Lower leg skin (tissue), 4 donors: ENCODE measurements around the gene PSD2. TPM values are rescaled to one million over a fixed set of nuclear protein-coding genes. Genes with fewer than 3 reads are reported as not detected.

Experiments used
- DNase-seq, 2 donors: peaks; one replicate each; pipeline ENCODE4 v3.0.0-alpha.2; 2019; ENCODE audit warnings: low spot score in 2 of 2
- H3K4me3 ChIP-seq: fragments of 200-600 bp; sonication (generic); 2 replicates; pipeline ENCODE4 v1.5.1; 2017; ENCODE audit warnings: mild to moderate bottlenecking, low read depth; ENCODE audit not compliant: poor library complexity, severe bottlenecking
- POLR2A ChIP-seq, 2 donors: fragments of 450-650 bp; IDR thresholded peaks; one replicate each; pipeline ENCODE4 v1.6.1; 2016 to 2017; ENCODE audit warnings: antibody characterized with exemption in 2 of 2, mild to moderate bottlenecking in 1 of 2, moderate library complexity in 1 of 2
- WGBS, 2 donors: methylation state at CpG; one replicate each; pipeline ENCODE4 v1.1.5; 2018; 5-methylcytosine and 5-hydroxymethylcytosine counted together
- intact Hi-C: fragments of 100-400 bp; cut with DNase I; formaldehyde crosslinking; loops from one replicate; pipeline ENCODE4 v1.15.0; 2023; ENCODE audit warnings: low total_unique reads
- total RNA-seq, 4 donors: library from RNA; depleted of rRNA; stranded (reverse); fragments of >200 nt; gene quantifications; one replicate each; pipeline ENCODE4 v1.1.0, GENCODE V29; 2016
- TF ChIP-seq, protein P1 (sequence below), 3 donors: fragments of 450-650 bp; IDR thresholded peaks; one replicate each; pipeline ENCODE4 v1.5.1; 2016; ENCODE audit warnings: antibody characterized with exemption in 3 of 3, mild to moderate bottlenecking in 3 of 3, moderate library complexity in 2 of 3

The PSD2 gene
- total RNA-seq, 4 donors from 2014 or later = 0.15 to 0.30 (median 0.16) TPM

DNA sequence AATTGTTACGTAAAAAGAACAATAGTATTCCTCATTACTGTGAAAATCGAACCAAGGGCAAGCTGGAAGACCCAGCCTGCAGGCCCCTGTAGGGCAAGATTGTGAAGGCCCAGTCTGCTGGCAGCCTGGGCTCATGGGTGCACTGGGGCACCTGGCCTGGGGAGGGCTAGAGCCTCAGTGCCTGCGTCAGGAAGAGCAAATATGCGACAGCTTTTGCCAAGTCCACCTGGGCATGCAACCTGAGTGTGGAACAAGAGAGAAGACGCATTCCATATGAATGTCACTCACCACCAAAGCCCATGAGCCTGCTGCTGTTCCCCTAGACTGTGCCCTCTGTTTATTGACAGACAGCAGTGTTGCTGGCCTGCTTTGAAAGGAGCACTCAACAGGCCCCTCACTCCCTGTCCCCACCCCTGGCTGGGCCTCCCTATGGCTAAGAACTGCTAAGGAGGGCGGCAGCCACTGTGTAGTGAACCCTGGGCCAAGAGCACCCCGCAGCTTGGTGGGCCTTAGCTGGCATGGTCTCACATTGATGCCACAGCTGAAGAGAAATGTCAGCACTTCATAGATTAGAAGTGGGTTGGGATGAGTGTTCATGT lies 28.2 kb downstream of the PSD2 start:
- TF ChIP-seq, protein P1, sequence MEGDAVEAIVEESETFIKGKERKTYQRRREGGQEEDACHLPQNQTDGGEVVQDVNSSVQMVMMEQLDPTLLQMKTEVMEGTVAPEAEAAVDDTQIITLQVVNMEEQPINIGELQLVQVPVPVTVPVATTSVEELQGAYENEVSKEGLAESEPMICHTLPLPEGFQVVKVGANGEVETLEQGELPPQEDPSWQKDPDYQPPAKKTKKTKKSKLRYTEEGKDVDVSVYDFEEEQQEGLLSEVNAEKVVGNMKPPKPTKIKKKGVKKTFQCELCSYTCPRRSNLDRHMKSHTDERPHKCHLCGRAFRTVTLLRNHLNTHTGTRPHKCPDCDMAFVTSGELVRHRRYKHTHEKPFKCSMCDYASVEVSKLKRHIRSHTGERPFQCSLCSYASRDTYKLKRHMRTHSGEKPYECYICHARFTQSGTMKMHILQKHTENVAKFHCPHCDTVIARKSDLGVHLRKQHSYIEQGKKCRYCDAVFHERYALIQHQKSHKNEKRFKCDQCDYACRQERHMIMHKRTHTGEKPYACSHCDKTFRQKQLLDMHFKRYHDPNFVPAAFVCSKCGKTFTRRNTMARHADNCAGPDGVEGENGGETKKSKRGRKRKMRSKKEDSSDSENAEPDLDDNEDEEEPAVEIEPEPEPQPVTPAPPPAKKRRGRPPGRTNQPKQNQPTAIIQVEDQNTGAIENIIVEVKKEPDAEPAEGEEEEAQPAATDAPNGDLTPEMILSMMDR (IDR thresholded peaks at IDR 0.05) = no peak
- TF ChIP-seq POLR2A (IDR thresholded peaks at IDR 0.05) = no peak
- H3K4me3 ChIP-seq = no peak overlapping the region
- 83 to 92% methylated on average over 7 of the region's 7 CpGs for WGBS, 2 donors
- intact Hi-C loops = no loop called here
- DNase-seq = no peak

DNA sequence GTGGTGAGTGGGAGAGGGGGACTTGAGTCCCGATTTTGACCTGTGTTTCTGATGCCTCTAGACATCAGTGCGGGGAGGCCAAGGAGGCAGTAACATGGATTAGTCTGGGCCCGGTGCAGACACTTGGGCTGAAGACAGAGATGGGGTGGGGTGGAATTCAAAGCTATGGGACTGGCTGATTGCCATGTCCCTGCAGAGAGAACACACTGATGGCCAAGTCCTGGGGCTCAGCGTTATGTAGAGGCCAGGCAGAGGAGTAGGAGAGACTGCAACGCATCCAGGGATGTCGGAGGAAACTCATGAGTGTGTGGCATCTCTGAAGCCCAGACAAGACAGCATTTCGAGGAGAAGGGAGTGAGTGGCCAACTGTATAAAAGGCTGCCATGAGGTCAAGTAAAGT lies 30.1 kb downstream of the PSD2 start:
- intact Hi-C loops = no loop called here
- TF ChIP-seq, protein P1 (IDR thresholded peaks at IDR 0.05) = no peak
- TF ChIP-seq POLR2A (IDR thresholded peaks at IDR 0.05) = no peak
- WGBS, 2 donors = 69 to 72% methylated on average over 7 of the region's 7 CpGs
- H3K4me3 ChIP-seq = no peak overlapping the region
- DNase-seq = no peak

DNA sequence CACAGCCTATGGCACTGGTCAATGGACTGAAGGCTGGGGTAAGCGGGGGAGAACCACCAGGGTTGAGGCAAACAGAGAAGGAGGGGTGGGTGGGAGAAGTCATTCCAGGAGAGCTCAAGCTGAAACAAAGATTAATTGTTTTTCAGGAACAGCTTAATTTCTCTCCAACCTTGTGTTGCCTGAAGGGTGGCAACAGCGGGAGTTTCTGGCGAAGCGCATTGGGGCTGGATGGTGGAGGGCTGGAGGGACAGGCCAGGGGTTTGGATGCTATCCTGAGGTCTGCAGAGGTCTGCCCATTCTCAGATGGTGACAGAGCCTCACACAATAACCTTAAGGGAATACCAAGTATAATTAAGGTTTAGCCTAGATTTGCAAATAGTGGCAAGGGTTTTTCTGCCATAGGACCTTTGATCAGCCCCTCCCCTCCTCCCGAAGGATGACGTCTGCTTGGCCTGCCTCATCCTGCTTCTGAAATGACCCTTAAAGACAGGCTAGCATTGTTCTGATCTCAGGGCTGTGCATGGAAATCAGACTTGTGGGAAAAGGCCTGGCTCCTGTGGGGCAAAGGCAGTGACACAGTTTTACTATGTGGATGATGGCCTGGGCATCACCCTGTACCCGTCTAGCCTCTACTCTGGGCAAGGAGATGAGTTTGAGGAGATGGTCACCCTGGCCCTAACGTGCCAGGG lies 32.7 kb downstream of the PSD2 start:
- no peak for DNase-seq
- no peak overlapping the region for H3K4me3 ChIP-seq
- intact Hi-C loops = no loop called here
- TF ChIP-seq POLR2A (IDR thresholded peaks at IDR 0.05) = no peak
- TF ChIP-seq, protein P1 (IDR thresholded peaks at IDR 0.05) = no peak
- 69 to 73% methylated on average over 8 of the region's 8 CpGs for WGBS, 2 donors

DNA sequence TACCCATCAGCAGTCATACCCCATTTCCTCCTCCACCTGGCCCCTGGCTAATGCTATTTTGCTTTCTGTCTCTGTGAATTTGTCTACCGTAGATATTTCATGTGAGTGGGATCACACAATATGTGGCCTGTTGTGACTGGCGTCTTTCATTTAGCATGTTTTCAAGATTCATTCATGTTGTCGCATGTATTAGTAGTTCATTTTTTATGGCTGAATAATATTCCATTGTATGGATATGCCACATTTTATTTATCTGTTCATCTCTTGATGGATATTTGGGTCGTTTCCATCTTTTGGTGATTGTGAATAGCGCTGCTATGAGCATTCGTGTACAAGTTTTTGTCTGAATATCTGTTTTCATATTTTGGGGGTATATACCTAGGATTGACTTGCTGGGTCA lies 33.9 kb downstream of the PSD2 start:
- 85 to 92% methylated on average over 6 of the region's 6 CpGs for WGBS, 2 donors
- intact Hi-C loops = no loop called here
- TF ChIP-seq, protein P1 (IDR thresholded peaks at IDR 0.05) = no peak
- no peak for TF ChIP-seq POLR2A (IDR thresholded peaks at IDR 0.05)
- DNase-seq = no peak
- H3K4me3 ChIP-seq = no peak overlapping the region

DNA sequence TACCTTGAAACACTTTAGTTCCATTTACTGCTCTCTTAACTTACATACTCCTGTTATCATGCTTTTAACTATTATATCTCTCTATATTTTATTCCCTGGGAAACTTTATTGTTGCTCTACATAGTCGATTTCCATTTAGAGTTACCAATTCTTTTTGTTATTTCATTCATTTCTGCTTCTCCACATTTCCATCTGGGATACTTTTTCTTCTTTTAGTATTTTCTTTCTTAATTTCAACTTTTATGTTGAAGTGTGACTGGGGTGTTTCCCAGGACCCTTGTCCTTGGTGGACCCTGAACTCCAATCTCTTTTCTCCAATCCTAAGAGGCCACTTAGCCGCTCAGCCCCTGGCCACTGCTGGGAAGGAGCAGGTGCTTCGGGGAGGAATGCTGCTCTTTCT lies 36.0 kb downstream of the PSD2 start:
- TF ChIP-seq, protein P1 (IDR thresholded peaks at IDR 0.05) = no peak
- no peak for TF ChIP-seq POLR2A (IDR thresholded peaks at IDR 0.05)

More for the DNA sequence above, 36.0 kb downstream of the PSD2 start:
- DNase-seq = no peak
- peak overlapping the region; percentile 15 for H3K4me3 ChIP-seq
- 74 to 77% methylated on average over 3 of the region's 3 CpGs for WGBS, 2 donors
- intact Hi-C loops = no loop called here
